Subcutaneous adipose tissue (tissue), 4 donors: ENCODE measurements around the gene SLC25A12. TPM values are rescaled to one million over a fixed set of nuclear protein-coding genes. Genes with fewer than 3 reads are reported as not detected.

Experiments
- total RNA-seq, 4 donors: library from RNA; depleted of rRNA; stranded (reverse); fragments of >200 nt; gene quantifications; one replicate each; pipeline ENCODE4 v1.1.0, GENCODE V29; 2016
- TF ChIP-seq, protein P1 (sequence below): fragments of 450-650 bp; IDR thresholded peaks from one replicate; pipeline ENCODE4 v1.5.1; 2016; ENCODE audit warnings: low read depth, mild to moderate bottlenecking, control low read depth, antibody characterized with exemption, moderate library complexity

The SLC25A12 gene
- total RNA-seq, 4 donors from 2014 or later: 12.4 to 24.0 (median 14.6) TPM

DNA sequence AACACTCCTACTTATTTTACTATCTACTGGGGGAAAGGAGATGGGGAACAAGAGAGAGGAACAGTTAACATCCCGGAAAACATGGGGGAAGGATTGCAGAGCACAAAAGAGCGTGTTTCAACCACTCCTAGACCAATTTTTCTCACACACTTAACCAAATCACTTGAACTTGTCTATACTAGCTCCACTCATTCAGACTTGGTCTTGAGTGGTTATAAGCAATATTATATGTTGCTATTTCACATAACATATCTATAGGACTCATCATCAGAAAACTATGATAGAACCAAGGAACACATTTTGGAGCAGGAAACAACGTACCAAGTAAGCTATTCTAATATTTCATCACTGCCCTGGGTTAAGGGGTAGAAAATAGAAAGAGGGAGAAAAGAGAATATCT lies 31.5 kb downstream of the SLC25A12 start:
- TF ChIP-seq, protein P1, sequence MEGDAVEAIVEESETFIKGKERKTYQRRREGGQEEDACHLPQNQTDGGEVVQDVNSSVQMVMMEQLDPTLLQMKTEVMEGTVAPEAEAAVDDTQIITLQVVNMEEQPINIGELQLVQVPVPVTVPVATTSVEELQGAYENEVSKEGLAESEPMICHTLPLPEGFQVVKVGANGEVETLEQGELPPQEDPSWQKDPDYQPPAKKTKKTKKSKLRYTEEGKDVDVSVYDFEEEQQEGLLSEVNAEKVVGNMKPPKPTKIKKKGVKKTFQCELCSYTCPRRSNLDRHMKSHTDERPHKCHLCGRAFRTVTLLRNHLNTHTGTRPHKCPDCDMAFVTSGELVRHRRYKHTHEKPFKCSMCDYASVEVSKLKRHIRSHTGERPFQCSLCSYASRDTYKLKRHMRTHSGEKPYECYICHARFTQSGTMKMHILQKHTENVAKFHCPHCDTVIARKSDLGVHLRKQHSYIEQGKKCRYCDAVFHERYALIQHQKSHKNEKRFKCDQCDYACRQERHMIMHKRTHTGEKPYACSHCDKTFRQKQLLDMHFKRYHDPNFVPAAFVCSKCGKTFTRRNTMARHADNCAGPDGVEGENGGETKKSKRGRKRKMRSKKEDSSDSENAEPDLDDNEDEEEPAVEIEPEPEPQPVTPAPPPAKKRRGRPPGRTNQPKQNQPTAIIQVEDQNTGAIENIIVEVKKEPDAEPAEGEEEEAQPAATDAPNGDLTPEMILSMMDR: no peak

DNA sequence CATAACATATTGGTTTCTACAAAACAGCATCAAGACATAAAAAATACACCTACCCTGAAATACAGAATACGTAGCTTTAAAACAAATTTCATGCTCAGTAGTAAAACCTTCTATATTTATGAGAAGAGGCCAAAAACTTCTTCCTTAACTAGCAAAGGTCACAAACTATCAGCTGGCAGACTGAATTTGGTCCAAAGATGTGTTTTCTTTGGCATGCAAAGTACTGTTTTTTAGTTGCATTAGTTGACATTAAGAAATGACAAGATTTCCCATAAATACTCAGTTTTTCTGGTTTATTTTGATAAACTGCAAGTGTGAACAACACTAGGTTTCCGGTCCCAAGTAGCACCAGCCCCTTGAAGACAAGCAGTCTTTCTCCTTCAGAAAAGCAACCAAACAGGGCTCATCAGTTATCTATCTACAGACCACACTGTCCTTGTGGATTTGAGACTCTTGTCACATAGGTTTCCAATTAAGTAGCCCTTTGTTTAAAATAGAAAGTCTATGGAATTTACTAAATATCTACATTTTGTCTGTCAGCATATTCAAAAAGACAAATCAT lies 35.6 kb downstream of the SLC25A12 start:
- TF ChIP-seq, protein P1: no peak

DNA sequence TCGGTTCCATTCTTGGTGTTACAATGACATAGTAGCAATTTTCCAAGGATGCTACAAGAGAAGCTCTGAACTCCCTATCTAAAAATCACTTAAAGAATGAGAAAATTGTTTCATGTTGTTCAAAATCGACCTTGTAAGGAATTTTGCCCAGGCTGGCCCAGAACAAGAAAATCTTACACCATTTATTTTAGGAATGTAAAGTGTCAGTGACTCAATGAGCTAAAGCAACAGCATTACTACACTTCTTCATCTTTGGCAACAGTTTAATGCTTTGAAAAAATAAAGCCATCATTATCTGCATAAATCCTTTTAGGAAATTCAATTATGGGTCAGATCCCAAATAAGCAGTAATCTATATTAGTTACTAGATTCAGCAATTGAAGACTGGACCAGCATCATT lies 38.6 kb downstream of the SLC25A12 start:
- TF ChIP-seq, protein P1: no peak

DNA sequence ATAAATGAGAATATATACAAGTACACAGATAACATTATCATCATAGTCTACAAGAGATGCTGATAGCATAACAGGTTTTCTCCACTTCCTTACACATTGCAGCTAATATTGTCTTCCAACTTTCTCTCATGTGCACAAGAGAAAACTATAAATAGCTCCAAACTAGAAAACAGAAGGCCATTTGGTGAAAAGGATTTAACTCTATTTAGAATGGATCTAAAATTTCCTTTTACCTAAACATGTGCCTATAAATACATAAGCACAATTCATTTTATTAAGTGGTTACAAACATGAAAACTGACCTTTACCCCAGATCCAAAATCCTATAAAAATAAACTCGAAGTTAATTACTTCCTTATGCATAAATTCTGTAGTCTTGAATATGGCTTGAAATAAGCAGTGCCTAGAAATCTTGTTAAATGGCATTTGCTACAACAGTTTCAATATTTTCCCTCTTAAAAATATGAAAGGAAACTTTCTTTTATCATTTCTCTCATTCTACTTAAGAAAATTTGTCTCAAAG lies 41.6 kb downstream of the SLC25A12 start:
- TF ChIP-seq, protein P1: no peak

DNA sequence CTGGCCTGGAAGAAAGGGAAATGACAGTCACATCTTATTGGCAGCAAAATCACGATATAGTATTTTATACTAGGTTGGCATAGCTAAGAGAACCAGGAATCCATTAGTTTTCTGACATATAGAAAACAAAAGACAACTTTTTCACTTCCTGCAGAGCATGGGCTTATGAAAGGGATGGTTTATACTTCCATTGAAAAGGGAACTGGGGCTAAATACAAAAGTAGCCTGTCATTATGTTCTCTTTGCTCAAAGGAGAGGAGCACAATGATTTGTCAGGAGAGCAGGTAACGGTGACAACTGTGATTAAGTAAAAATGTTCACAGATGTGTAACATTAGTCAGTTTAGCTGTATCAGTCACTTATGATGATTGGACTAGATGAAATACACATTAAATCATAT lies 46.4 kb downstream of the SLC25A12 start:
- TF ChIP-seq, protein P1: no peak

DNA sequence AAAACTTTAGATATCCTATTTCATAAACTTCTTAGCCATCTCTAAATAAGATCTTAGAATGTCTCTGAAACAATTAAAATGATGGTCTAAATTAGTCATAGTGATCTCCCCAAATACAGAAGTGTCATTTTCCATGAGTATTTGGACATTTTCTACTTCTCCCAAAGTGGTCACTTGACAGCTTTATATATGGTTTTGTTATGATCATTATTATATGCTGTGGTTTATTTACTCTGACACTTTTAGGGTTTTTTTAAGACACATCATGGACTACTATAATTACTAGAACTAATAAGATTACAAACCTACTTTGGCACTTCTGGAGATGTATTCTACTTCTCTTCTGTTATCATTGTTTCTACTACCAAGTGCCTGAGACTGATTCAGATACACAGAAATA lies 47.1 kb downstream of the SLC25A12 start:
- TF ChIP-seq, protein P1: no peak

DNA sequence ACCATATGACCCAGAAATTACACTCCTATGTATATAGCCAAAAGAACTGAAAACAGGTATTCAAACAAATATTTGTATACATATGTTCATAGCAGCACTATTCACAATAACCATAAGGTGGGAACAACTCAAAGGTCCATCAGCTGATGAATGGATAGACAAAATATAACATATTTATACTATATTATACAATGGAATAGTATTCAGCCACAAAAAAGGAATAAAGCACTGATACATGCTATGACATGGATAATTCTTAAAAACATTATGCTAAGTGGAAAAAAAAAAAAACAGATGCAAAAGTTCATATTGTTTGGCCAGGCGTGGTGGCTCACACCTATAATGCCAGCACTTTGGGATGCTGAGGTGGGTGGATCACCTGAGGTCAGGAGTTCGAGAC lies 52.0 kb downstream of the SLC25A12 start:
- TF ChIP-seq, protein P1: no peak
